Esophagus squamous epithelium (tissue), 4 donors: ENCODE measurements around the gene CTAGE8.
"Not testable (repeated sequence)": the region's sequence is repeated elsewhere in the genome, so short reads cannot be mapped to it uniquely, and the experiment has no call there.

ENCODE experiments used
- CTCF ChIP-seq, 6 experiments: fragments of 450-650 bp in 4 of 6; fragments of 200-600 bp in 2 of 6; sonication (generic) in 2 of 6; IDR thresholded peaks; one replicate each; pipeline ENCODE4 v1.5.1; 2016 to 2019; ENCODE audit warnings: antibody characterized with exemption in 6 of 6, mild to moderate bottlenecking in 4 of 6, moderate library complexity in 4 of 6
- POLR2A ChIP-seq, 4 donors: fragments of 450-650 bp; IDR thresholded peaks; one replicate each; pipeline ENCODE4 v1.6.1; 2017; ENCODE audit warnings: antibody characterized with exemption in 4 of 4, mild to moderate bottlenecking in 4 of 4, moderate library complexity in 3 of 4

GRCh38 chr7:144231027-144231426, 38.1 kb downstream of the CTAGE8 start:
- TF ChIP-seq CTCF, POLR2A (IDR thresholded peaks at IDR 0.05): not testable (repeated sequence)
